SIG-M5 (cell line): ENCODE measurements around the gene OSBPL1A.

Experiments used
- DNase-seq: peaks from one replicate; lab custom pipeline; 2025; lab: John Stamatoyannopoulos, UW

The OSBPL1A gene

GRCh38 chr18:24341361-24341760 is 56.3 kb downstream of the OSBPL1A start:
- no peak for DNase-seq

- DNase-seq: no peak
These were observed 64.5 kb downstream of the OSBPL1A start for GRCh38 chr18:24333084-24333483.

GRCh38 chr18:24326211-24326610 is 71.4 kb downstream of the OSBPL1A start:
- no peak for DNase-seq

- DNase-seq: no peak
These were observed 75.0 kb downstream of the OSBPL1A start for GRCh38 chr18:24322584-24323136.

GRCh38 chr18:24321071-24321470 is 76.6 kb downstream of the OSBPL1A start:
- DNase-seq: no peak

- DNase-seq: no peak
These were observed 77.9 kb downstream of the OSBPL1A start for GRCh38 chr18:24319757-24320156.

- no peak for DNase-seq
These were observed 80.3 kb downstream of the OSBPL1A start for GRCh38 chr18:24317370-24317769.

GRCh38 chr18:24315170-24315569 is 82.5 kb downstream of the OSBPL1A start:
- no peak for DNase-seq

GRCh38 chr18:24306201-24306600 is 91.4 kb downstream of the OSBPL1A start:
- DNase-seq: no peak

GRCh38 chr18:24300703-24301102 is 96.9 kb downstream of the OSBPL1A start:
- no peak for DNase-seq

- no peak for DNase-seq
These were observed 101.3 kb downstream of the OSBPL1A start for GRCh38 chr18:24296276-24296675.

- no peak for DNase-seq
These were observed 104.4 kb downstream of the OSBPL1A start for GRCh38 chr18:24293254-24293653.

GRCh38 chr18:24278591-24278990 is 119.0 kb downstream of the OSBPL1A start:
- DNase-seq: no peak

- DNase-seq: no peak
These were observed 120.0 kb downstream of the OSBPL1A start for GRCh38 chr18:24277516-24278195.

GRCh38 chr18:24276994-24277393 is 120.6 kb downstream of the OSBPL1A start:
- DNase-seq: no peak

- DNase-seq: no peak
These were observed 122.8 kb downstream of the OSBPL1A start for GRCh38 chr18:24274837-24275236.

- DNase-seq: no peak
These were observed 124.0 kb downstream of the OSBPL1A start for GRCh38 chr18:24273596-24273995.

GRCh38 chr18:24272229-24272525 is 125.4 kb downstream of the OSBPL1A start:
- no peak for DNase-seq

GRCh38 chr18:24271381-24272228 is 126.0 kb downstream of the OSBPL1A start:
- no peak for DNase-seq

- no peak for DNase-seq
These were observed 126.7 kb downstream of the OSBPL1A start for GRCh38 chr18:24270937-24271380.

- DNase-seq: no peak
These were observed 127.2 kb downstream of the OSBPL1A start for GRCh38 chr18:24270358-24270936.

- DNase-seq: no peak
These were observed 128.7 kb downstream of the OSBPL1A start for GRCh38 chr18:24268784-24269550.
